Upper lobe of left lung (tissue), 4 donors: ENCODE measurements around the gene MFSD12.

Source experiments
- CTCF ChIP-seq, 6 experiments: fragments of 450-650 bp in 4 of 6; fragments of 200-600 bp in 2 of 6; sonication (generic) in 2 of 6; IDR thresholded peaks; one replicate each; pipeline ENCODE4 v1.5.1; 2016 to 2019; ENCODE audit warnings: antibody characterized with exemption in 6 of 6
- POLR2A ChIP-seq, 4 donors: fragments of 450-650 bp; IDR thresholded peaks; one replicate each; pipeline ENCODE4 v1.5.1; 2016 to 2017; ENCODE audit warnings: antibody characterized with exemption in 4 of 4, mild to moderate bottlenecking in 2 of 4
- POLR2AphosphoS5 ChIP-seq, 2 donors: sonication (generic); formaldehyde crosslinking; IDR thresholded peaks; one replicate each; pipeline ENCODE4 v1.5.1; 2017; ENCODE audit warnings: antibody characterized with exemption in 2 of 2

GRCh38 chr19:3575949-3576673 is 18.7 kb upstream of the MFSD12 start:
- TF ChIP-seq CTCF (IDR thresholded peaks at IDR 0.05) (no peak), POLR2A (IDR thresholded peaks at IDR 0.05) (no peak), POLR2AphosphoS5 (IDR thresholded peaks at IDR 0.05) (no peak)
